Thyroid gland (tissue), 4 donors: ENCODE results near the gene DLG2.

Experiments
- CTCF ChIP-seq, 6 experiments: fragments of 200-600 bp in 3 of 6; fragments of 450-650 bp in 3 of 6; sonication (generic) in 3 of 6; IDR thresholded peaks; one replicate each; pipeline ENCODE4 v1.5.1; 2016 to 2019; ENCODE audit warnings: antibody characterized with exemption in 6 of 6, mild to moderate bottlenecking in 2 of 6, inconsistent platforms in 1 of 6, moderate library complexity in 1 of 6
- POLR2A ChIP-seq, 2 donors: fragments of 450-650 bp; IDR thresholded peaks; one replicate each; pipeline ENCODE4 v1.6.1; 2017; ENCODE audit warnings: antibody characterized with exemption in 2 of 2, mild to moderate bottlenecking in 2 of 2, moderate library complexity in 1 of 2

GRCh38 chr11:84642500-84642899, 984.6 kb downstream of the DLG2 start:
- no peak for TF ChIP-seq CTCF (IDR thresholded peaks at IDR 0.05)
- no peak for TF ChIP-seq POLR2A (IDR thresholded peaks at IDR 0.05)
